SU-DHL-6 (cell line): ENCODE data around the gene CHST9.

ENCODE experiments used
- CTCF ChIP-seq: fragments of 200-600 bp; sonication (generic); IDR thresholded peaks from one replicate; pipeline ENCODE4 v1.5.1; 2017; ENCODE audit warnings: antibody characterized with exemption, mild to moderate bottlenecking, low read length, moderate library complexity; ENCODE audit not compliant: insufficient read depth, poor library complexity, severe bottlenecking
- EZH2phosphoT487 ChIP-seq: fragments of 200-600 bp; sonication (generic), shearing (Covaris generic); conservative IDR thresholded peaks from 2 replicates; pipeline ENCODE4 v1.6.1; 2018; ENCODE audit warnings: mild to moderate bottlenecking, antibody characterized with exemption, low read length, moderate library complexity, mixed read lengths

- TF ChIP-seq CTCF = no peak
- no peak for TF ChIP-seq EZH2phosphoT487
These were observed 41.5 kb upstream of the CHST9 start for GRCh38 chr18:27226556-27227075.
